Mesenchymal stem cell (in vitro differentiated cells and primary cell): ENCODE measurements around the gene DENND6A. TPM values are rescaled to one million over a fixed set of nuclear protein-coding genes. Genes with fewer than 3 reads are reported as not detected.
A peak's percentile ranks its signal among the peaks of the same experiment; 100 is the strongest.

Source experiments
- DNase-seq: peaks from one replicate; pipeline ENCODE4 v3.0.0-alpha.2; 2013
- H2AFZ ChIP-seq: one replicate; pipeline ENCODE4 v1.6.1; 2013; ENCODE audit warnings: low read depth, mild to moderate bottlenecking, control low read depth, inconsistent platforms, low read length, moderate library complexity
- H2AK5ac ChIP-seq: 2 replicates; pipeline ENCODE4 v1.6.1; 2013; ENCODE audit warnings: low read length, moderate library complexity, mild to moderate bottlenecking, inconsistent platforms; ENCODE audit not compliant: severe bottlenecking
- H2BK120ac ChIP-seq: one replicate; pipeline ENCODE4 v1.6.1; 2013; ENCODE audit warnings: low read depth, mild to moderate bottlenecking, inconsistent platforms, low read length, moderate library complexity
- H2BK12ac ChIP-seq, 2 experiments: one replicate each; pipeline ENCODE4 v1.6.1; 2013; ENCODE audit warnings: inconsistent platforms in 2 of 2, low read length in 2 of 2, mild to moderate bottlenecking in 2 of 2, moderate library complexity in 2 of 2, control low read depth in 1 of 2
- H2BK15ac ChIP-seq: one replicate; pipeline ENCODE4 v1.6.1; 2013; ENCODE audit warnings: mild to moderate bottlenecking, low read depth, inconsistent platforms; ENCODE audit not compliant: poor library complexity, severe bottlenecking
- H2BK5ac ChIP-seq: 2 replicates; pipeline ENCODE4 v1.6.1; 2013; ENCODE audit warnings: low read depth, mild to moderate bottlenecking, low read length, control low read depth, inconsistent platforms; ENCODE audit not compliant: poor library complexity, severe bottlenecking
- H3K14ac ChIP-seq, 2 experiments: one replicate each; pipeline ENCODE4 v1.6.1; 2013; ENCODE audit warnings: inconsistent platforms in 2 of 2, low read length in 2 of 2, control low read depth in 1 of 2, mild to moderate bottlenecking in 1 of 2, moderate library complexity in 1 of 2
- H3K18ac ChIP-seq, 2 experiments: one replicate each; pipeline ENCODE4 v1.6.1; 2013; ENCODE audit warnings: inconsistent platforms in 2 of 2, low read length in 2 of 2, control low read depth in 1 of 2, low read depth in 1 of 2, mild to moderate bottlenecking in 1 of 2
- H3K23ac ChIP-seq, 2 experiments: one replicate each; pipeline ENCODE4 v1.6.1; 2013; ENCODE audit warnings: inconsistent platforms in 2 of 2, low read length in 2 of 2, mild to moderate bottlenecking in 2 of 2, moderate library complexity in 2 of 2, control low read depth in 1 of 2
- H3K27ac ChIP-seq: 2 replicates; pipeline ENCODE4 v1.5.1; 2013; ENCODE audit warnings: mild to moderate bottlenecking, moderate library complexity, low read length, control low read depth, inconsistent platforms; ENCODE audit not compliant: poor library complexity, severe bottlenecking
- H3K27me3 ChIP-seq, 2 experiments: 2 replicates each; pipeline versions ENCODE4 v1.6.1 to v1.7.0; 2013; ENCODE audit warnings: low read length in 2 of 2, mild to moderate bottlenecking in 2 of 2, moderate library complexity in 2 of 2, control low read depth in 1 of 2, inconsistent platforms in 1 of 2; ENCODE audit not compliant: control insufficient read depth in 1 of 2, insufficient read depth in 1 of 2
- H3K36me3 ChIP-seq, 2 experiments: 2 replicates each; pipeline versions ENCODE4 v1.6.1 to v1.7.0; 2013; ENCODE audit warnings: low read length in 2 of 2, control low read depth in 1 of 2, inconsistent platforms in 1 of 2, low read depth in 1 of 2, mild to moderate bottlenecking in 1 of 2; ENCODE audit not compliant: insufficient read depth in 2 of 2, control insufficient read depth in 1 of 2
- H3K4ac ChIP-seq, 2 experiments: one replicate each; pipeline ENCODE4 v1.6.1; 2013; ENCODE audit warnings: inconsistent platforms in 2 of 2, low read length in 2 of 2, mild to moderate bottlenecking in 2 of 2, moderate library complexity in 2 of 2, control low read depth in 1 of 2, low read depth in 1 of 2
- H3K4me1 ChIP-seq: 2 replicates; pipeline ENCODE4 v1.6.1; 2013; ENCODE audit warnings: low read depth, low read length, control low read depth; ENCODE audit not compliant: control insufficient read depth, insufficient read depth
- H3K4me2 ChIP-seq: 2 replicates; pipeline ENCODE4 v1.6.1; 2013; ENCODE audit warnings: low read length, mild to moderate bottlenecking, inconsistent platforms; ENCODE audit not compliant: poor library complexity, severe bottlenecking
- H3K4me3 ChIP-seq, 2 experiments: 2 replicates each; pipeline versions ENCODE4 v1.5.1 to v1.7.0; 2013; ENCODE audit warnings: low read length in 2 of 2, mild to moderate bottlenecking in 2 of 2, control low read depth in 1 of 2, low read depth in 1 of 2; ENCODE audit not compliant: insufficient read depth in 1 of 2
- H3K79me1 ChIP-seq: replicated peaks from 2 replicates; pipeline ENCODE4 v1.6.1; 2013; ENCODE audit warnings: mild to moderate bottlenecking, control low read depth, low read length, inconsistent platforms; ENCODE audit not compliant: poor library complexity, severe bottlenecking
- H3K9ac ChIP-seq: 2 replicates; pipeline ENCODE4 v1.7.0; 2013; ENCODE audit warnings: mild to moderate bottlenecking, low read length, moderate library complexity
- H3K9me3 ChIP-seq: 2 replicates; pipeline ENCODE4 v1.7.0; 2013; ENCODE audit warnings: mild to moderate bottlenecking, low read length; ENCODE audit not compliant: control insufficient read depth
- H4K8ac ChIP-seq: one replicate; pipeline ENCODE4 v1.6.1; 2013; ENCODE audit warnings: inconsistent platforms, mild to moderate bottlenecking, low read length, moderate library complexity
- H4K91ac ChIP-seq: one replicate; pipeline ENCODE4 v1.6.1; 2013; ENCODE audit warnings: mild to moderate bottlenecking, low read length, inconsistent platforms
- WGBS: methylation state at CpG from one replicate; pipeline ENCODE4 v1.1.7; 2013; ENCODE audit warnings: mixed read lengths; 5-methylcytosine and 5-hydroxymethylcytosine counted together
- polyA plus RNA-seq, 2 experiments: library from polyadenylated mRNA; stranded (reverse); fragments of 200-250 nt; gene quantifications; one replicate each; pipeline ENCODE4 v1.2.3, GENCODE V29; 2013

Gene DENND6A, protein sequence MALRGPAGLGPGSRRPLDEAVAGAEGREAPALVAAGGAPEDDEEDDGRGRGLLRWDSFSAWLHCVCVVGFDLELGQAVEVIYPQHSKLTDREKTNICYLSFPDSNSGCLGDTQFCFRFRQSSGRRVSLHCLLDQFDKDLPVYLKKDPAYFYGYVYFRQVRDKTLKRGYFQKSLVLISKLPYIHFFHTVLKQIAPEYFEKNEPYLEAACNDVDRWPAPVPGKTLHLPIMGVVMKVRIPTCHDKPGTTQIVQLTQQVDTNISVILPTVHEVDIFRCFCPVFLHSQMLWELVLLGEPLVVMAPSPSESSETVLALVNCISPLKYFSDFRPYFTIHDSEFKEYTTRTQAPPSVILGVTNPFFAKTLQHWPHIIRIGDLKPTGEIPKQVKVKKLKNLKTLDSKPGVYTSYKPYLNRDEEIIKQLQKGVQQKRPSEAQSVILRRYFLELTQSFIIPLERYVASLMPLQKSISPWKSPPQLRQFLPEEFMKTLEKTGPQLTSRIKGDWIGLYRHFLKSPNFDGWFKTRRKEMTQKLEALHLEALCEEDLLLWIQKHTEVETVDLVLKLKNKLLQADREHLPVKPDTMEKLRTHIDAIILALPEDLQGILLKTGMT
- 11.0 TPM for polyA plus RNA-seq (2013, experiment 1 of 2)
- polyA plus RNA-seq (2013, experiment 2 of 2), result 13.2 TPM

DNA sequence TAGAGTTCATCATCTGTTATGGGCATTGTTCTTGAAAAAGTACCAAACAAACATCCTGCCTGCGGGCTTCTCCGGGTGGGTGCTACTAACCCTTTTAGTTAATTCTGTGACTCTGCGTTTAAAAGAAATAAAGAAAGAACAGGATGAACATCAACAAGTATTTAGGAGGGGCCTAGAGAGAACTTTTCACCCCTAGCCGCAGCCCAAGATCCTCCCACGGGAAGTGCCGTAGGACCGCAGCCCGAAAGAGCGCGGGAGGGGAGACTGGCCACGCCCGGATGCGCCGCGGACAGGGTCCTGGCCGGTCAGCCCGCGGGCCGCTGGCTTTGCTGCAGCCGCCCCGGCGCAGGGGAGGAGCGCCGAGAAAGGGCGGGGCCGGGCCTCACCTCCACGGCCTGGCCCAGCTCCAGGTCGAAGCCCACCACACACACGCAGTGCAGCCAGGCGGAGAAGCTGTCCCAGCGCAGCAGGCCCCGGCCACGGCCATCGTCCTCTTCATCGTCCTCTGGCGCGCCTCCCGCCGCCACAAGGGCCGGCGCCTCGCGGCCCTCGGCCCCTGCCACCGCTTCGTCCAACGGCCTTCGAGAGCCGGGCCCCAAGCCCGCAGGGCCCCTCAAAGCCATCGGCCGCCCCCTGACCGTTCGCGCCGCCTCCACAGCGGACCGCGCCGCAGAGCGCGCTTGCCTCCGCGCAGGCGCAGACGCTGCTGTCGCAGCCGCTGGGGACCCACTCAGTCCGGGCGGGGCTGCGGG is at the start of gene DENND6A:
TSS of gene DENND6A (minus strand) at position 682 of the 752 bp plus-strand sequence. CDS start at position 623, 59 bp downstream.
- peak within 1 kb of the TSS in 1 of 2 experiments; percentile 70 for H3K23ac ChIP-seq
- H3K79me1 ChIP-seq, result no peaks in the 10 kb centered on the region
- H2BK120ac ChIP-seq, result peak within 1 kb of the TSS; percentile 93
- H2BK5ac ChIP-seq, result peak within 1 kb of the TSS; percentile 21
- no peak within 1 kb of the TSS for H2AK5ac ChIP-seq
- peaks cover 0 to 4% of the 10 kb centered on the region in 2 experiments for H3K36me3 ChIP-seq
- H2AFZ ChIP-seq, result peak within 1 kb of the TSS; percentile 65
- no peak within 1 kb of the TSS for H2BK12ac ChIP-seq
- H4K8ac ChIP-seq, result peak within 1 kb of the TSS; percentile 89
- H3K14ac ChIP-seq, result peak within 1 kb of the TSS in 1 of 2 experiments; percentile 94
- no peaks in the 10 kb centered on the region for H3K27me3 ChIP-seq
- peak within 1 kb of the TSS; percentile 84 to 90 for H3K4ac ChIP-seq
- H3K27ac ChIP-seq, result peak within 1 kb of the TSS; percentile 53
- peak within 1 kb of the TSS; percentile 62 for H3K4me2 ChIP-seq
- peak within 1 kb of the TSS; percentile 97 for H3K9ac ChIP-seq
- peak within 1 kb of the TSS; percentile 87 for H2BK15ac ChIP-seq
- peaks cover 2% of the 10 kb centered on the region for H3K4me1 ChIP-seq
- DNase-seq, result peak; percentile 90
- peak within 1 kb of the TSS; percentile 93 to 98 for H3K18ac ChIP-seq
- H3K9me3 ChIP-seq, result no peaks in the 10 kb centered on the region
- peak within 1 kb of the TSS; percentile 94 for H4K91ac ChIP-seq
- under 1% methylated on average over 56 of the region's 71 CpGs for WGBS
- H3K4me3 ChIP-seq, result peak within 1 kb of the TSS; percentile 85 to 94

DNA sequence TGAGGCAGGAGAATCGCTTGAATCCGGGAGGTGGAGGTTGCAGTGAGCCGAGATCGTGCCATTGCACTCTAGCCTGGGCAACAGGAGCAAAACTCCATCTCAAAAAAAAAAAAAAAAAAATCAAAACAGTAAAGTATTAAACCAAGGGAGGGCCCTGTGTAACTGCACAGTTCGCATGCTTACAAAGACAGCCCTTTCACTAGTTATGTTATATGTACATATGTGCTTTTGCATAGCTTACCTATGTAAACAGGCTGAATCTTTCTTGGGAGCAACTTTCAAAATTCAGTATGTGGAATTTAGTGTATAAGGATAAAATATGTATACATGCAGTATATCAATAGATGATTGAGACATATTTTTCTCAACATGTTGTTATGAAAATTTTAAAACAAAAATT is 47.1 kb upstream of the DENND6A start:
- Histone ChIP-seq H2BK5ac (no peak overlapping the region), H3K4me2 (no peak overlapping the region), H3K4ac (no peak overlapping the region), H3K9me3 (no peaks in the 10 kb centered on the region), H3K4me3 (no peak overlapping the region), H2AK5ac (no peak overlapping the region), H2AFZ (no peak overlapping the region), H3K23ac (no peak overlapping the region), H3K79me1 (no peaks in the 10 kb centered on the region), H3K14ac (no peak overlapping the region), H3K9ac (no peak overlapping the region), H2BK12ac (no peak overlapping the region), H3K27me3 (no peaks in the 10 kb centered on the region), H3K27ac (no peak overlapping the region), H2BK120ac (no peak overlapping the region), H3K4me1 (no peaks in the 10 kb centered on the region), H4K91ac (no peak overlapping the region), H2BK15ac (no peak overlapping the region), H3K36me3 (no peaks in the 10 kb centered on the region), H3K18ac (no peak overlapping the region), H4K8ac (no peak overlapping the region)
- whole genome bisulfite sequencing, result 100% methylated on average over 4 of the region's 5 CpGs
- no peak for DNase-seq

DNA sequence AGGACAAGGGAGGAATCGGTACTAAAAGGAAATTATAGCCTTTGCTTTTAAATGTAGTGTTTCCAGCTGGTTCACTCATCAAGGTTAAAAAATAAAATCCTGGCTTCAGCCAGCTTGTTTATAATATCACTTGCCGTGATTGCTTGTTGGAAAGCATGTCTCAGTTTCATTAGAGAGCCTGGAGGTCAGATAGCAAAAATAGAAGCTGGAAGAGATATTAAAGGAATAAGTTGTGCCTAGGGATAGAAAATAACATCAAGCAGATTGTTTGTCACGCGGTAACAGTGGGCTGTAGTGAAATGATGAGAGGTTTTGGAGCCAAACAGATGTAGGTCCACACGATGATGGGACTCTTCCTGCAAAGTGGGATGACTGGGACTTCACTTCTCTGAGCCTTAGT is 45.5 kb upstream of the DENND6A start:
- Histone ChIP-seq H3K4me2 (no peak overlapping the region), H2BK15ac (no peak overlapping the region), H3K36me3 (no peaks in the 10 kb centered on the region), H2BK120ac (no peak overlapping the region), H3K27me3 (no peaks in the 10 kb centered on the region), H3K79me1 (no peaks in the 10 kb centered on the region), H3K18ac (no peak overlapping the region), H3K9ac (no peak overlapping the region), H3K14ac (no peak overlapping the region), H3K4me1 (no peaks in the 10 kb centered on the region), H3K4ac (no peak overlapping the region), H3K9me3 (no peaks in the 10 kb centered on the region), H2AK5ac (no peak overlapping the region), H2BK12ac (no peak overlapping the region), H3K27ac (no peak overlapping the region), H4K8ac (no peak overlapping the region), H3K4me3 (no peak overlapping the region), H3K23ac (no peak overlapping the region), H2AFZ (no peak overlapping the region), H4K91ac (no peak overlapping the region), H2BK5ac (no peak overlapping the region)
- DNase-seq, result no peak
- WGBS, result 92% methylated on average over 5 of the region's 5 CpGs

DNA sequence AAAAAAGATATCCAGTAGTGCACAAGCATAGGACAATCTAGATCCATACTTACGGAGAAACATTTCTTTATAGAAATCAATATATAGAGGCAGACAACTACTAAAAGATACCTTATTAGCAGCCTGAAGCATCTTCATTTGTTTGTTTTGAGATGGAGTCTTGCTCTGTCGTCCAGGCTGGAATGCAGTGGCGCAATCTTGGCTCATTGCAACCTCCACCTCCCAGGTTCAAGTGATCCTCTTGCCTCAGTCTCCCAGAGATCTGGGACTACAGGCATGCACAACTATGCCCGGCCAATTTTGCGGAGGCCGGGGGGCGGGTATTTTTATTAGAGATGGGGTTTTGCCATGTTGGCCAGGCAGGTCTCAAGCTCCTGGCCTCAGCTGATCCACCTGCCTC is 45.0 kb upstream of the DENND6A start:
- WGBS, result 90% methylated on average over 5 of the region's 7 CpGs
- Histone ChIP-seq H3K36me3 (no peaks in the 10 kb centered on the region), H2AFZ (no peak overlapping the region), H2BK120ac (no peak overlapping the region), H2BK12ac (no peak overlapping the region), H4K8ac (no peak overlapping the region), H2AK5ac (no peak overlapping the region), H3K27me3 (no peaks in the 10 kb centered on the region), H2BK5ac (no peak overlapping the region), H3K4me2 (no peak overlapping the region), H3K79me1 (no peaks in the 10 kb centered on the region), H2BK15ac (no peak overlapping the region), H3K23ac (no peak overlapping the region), H3K4me3 (no peak overlapping the region), H3K9me3 (no peaks in the 10 kb centered on the region), H3K4ac (no peak overlapping the region), H4K91ac (no peak overlapping the region), H3K14ac (no peak overlapping the region), H3K9ac (no peak overlapping the region), H3K4me1 (no peaks in the 10 kb centered on the region), H3K18ac (no peak overlapping the region), H3K27ac (no peak overlapping the region)
- no peak for DNase-seq
